ENCODE data around the gene CYB5RL. TPM values are rescaled to one million over a fixed set of nuclear protein-coding genes. Genes with fewer than 3 reads are reported as not detected.
"Not testable (repeated sequence)": the region's sequence is repeated elsewhere in the genome, so short reads cannot be mapped to it uniquely, and the experiment has no call there.

Gene CYB5RL
- total and polyA plus RNA-seq, 7 donors: 1.4 to 5.7 (median 4.4) TPM

GRCh38 chr1:54234284-54234683 is 34.5 kb upstream of the CYB5RL start:
- no peak for TF ChIP-seq POLR2A (IDR thresholded peaks at IDR 0.05)
- TF ChIP-seq, protein P1, sequence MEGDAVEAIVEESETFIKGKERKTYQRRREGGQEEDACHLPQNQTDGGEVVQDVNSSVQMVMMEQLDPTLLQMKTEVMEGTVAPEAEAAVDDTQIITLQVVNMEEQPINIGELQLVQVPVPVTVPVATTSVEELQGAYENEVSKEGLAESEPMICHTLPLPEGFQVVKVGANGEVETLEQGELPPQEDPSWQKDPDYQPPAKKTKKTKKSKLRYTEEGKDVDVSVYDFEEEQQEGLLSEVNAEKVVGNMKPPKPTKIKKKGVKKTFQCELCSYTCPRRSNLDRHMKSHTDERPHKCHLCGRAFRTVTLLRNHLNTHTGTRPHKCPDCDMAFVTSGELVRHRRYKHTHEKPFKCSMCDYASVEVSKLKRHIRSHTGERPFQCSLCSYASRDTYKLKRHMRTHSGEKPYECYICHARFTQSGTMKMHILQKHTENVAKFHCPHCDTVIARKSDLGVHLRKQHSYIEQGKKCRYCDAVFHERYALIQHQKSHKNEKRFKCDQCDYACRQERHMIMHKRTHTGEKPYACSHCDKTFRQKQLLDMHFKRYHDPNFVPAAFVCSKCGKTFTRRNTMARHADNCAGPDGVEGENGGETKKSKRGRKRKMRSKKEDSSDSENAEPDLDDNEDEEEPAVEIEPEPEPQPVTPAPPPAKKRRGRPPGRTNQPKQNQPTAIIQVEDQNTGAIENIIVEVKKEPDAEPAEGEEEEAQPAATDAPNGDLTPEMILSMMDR (IDR thresholded peaks at IDR 0.05): no peak
- TF ChIP-seq POLR2AphosphoS5 (IDR thresholded peaks at IDR 0.05): no peak
- no peak for TF ChIP-seq EP300 (IDR thresholded peaks at IDR 0.05)

DNA sequence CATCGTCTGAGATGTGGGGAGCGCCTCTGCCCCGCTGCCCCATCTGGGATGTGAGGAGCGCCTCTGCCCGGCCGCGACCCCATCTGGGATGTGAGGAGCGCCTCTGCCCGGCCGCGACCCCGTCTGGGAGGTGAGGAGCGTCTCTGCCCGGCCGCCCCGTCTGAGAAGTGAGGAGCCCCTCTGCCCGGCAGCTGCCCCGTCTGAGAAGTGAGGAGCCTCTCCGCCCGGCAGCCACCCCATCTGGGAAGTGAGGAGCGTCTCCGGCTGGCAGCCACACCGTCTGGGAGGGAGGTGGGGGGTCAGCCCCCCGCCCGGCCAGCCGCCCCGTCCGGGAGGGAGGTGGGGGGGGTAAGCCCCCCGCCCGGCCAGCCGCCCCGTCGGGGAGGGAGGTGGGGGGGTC is 33.4 kb upstream of the CYB5RL start:
- WGBS, 2 donors: 96 to 97% methylated on average over 33 of the region's 33 CpGs
- DNase-seq; H3K27me3 ChIP-seq; H3K9me3 ChIP-seq; H3K4me3 ChIP-seq; H3K27ac ChIP-seq; intact Hi-C loops (cut with DNase I): not testable (repeated sequence)
- H3K4me1 ChIP-seq: peaks cover 0 to 18% (median 12%) of the 10 kb centered on the region in 4 donors
- peaks cover 0 to 31% (median 7%) of the 10 kb centered on the region in 4 donors for H3K36me3 ChIP-seq

More at GRCh38 chr1:54234284-54234683, 34.5 kb upstream of the CYB5RL start:
- no peak for DNase-seq
- H3K4me3 ChIP-seq: no peak overlapping the region
- H3K27ac ChIP-seq: no peak overlapping the region
- no peaks in the 10 kb centered on the region for H3K27me3 ChIP-seq
- WGBS, 2 donors: 70 to 92% methylated on average over 2 of the region's 2 CpGs
- peaks cover 0 to 9% (median 4%) of the 10 kb centered on the region in 4 donors for H3K4me1 ChIP-seq
- intact Hi-C loops (cut with DNase I): no loop called here
- no peaks in the 10 kb centered on the region for H3K9me3 ChIP-seq
- peaks cover 0 to 39% (median 9%) of the 10 kb centered on the region in 4 donors for H3K36me3 ChIP-seq

DNA sequence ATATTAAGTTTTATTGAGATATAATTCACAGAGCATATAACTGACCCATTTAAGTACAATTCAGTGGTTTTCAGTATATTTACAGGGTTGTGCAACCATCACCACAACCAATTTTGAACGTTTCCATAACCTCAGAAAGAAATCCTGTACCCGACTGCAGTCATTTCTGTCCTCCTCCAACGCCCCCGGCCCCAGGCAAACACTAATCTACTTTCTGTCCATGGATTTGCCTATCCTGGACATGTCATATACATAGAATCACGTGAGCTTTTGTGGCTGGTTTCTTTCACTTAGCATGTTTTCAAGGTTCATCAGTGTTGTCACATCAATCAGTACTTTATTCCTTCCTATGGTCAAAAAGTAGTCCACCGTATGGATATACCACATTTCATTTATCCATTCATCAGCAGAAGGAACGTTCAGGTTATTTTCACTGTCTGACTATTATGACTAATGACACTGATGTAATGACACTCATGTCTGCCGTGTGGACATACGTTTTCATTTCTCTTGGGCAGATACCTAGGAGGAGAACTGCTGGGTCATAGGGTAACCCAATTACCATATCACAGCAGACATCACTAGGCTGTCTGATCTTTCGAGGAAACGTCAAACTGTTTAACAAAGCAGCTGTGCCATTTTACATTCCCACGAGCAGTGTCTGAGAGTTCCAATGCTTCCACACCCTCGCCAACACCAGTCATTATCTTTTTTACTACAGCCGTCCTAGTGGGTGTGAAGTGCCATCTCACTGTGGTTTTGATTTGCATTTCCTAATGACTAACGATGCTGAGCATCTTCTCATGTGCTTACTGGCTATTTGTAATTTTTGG is 30.9 kb upstream of the CYB5RL start:
- no peaks in the 10 kb centered on the region for H3K9me3 ChIP-seq
- TF ChIP-seq POLR2AphosphoS5 (IDR thresholded peaks at IDR 0.05) (no peak), EP300 (IDR thresholded peaks at IDR 0.05) (no peak), POLR2A (IDR thresholded peaks at IDR 0.05) (no peak)
- TF ChIP-seq, protein P1 (IDR thresholded peaks at IDR 0.05): no peak
- no peak overlapping the region for H3K27ac ChIP-seq
- peaks cover 0 to 31% (median 22%) of the 10 kb centered on the region in 4 donors for H3K4me1 ChIP-seq
- no peaks in the 10 kb centered on the region for H3K27me3 ChIP-seq
- 71 to 80% methylated on average over 15 of the region's 15 CpGs for WGBS, 2 donors
- intact Hi-C loops (cut with DNase I): no loop called here
- H3K36me3 ChIP-seq: peaks cover 0 to 20% (median 1%) of the 10 kb centered on the region in 4 donors
- no peak overlapping the region for H3K4me3 ChIP-seq
- DNase-seq: no peak

DNA sequence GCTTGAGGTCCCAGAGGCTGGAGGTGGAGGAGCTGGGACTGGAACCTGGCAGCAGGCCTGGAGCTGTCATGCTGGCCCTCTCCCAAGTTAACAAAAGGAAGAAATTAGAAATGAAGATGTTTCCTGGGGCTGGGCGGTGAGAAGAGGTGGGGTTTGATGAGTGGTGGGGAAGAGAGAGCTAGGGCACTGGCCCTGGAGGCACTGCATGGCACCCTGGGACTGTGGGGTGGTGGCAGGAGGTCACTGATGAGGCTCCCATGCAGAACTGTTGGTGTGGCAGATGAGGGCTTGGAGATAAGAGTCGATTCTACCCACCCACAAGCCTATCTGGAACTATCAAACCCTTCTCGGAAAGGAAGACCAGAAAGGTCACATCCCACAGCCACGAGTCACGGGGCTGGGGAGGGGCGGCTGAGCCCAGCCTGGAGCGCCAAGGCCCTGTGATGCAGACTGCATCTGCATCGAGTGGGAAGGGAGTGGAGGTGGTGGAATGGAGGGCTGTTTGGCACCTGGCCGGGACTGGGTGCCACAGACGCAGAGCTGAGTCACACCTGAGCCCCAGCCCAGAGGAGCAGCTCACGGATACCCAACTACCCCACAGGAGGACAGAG is 29.6 kb upstream of the CYB5RL start:
- H3K27ac ChIP-seq: peak overlapping the region in 2 of 4 donors; percentile 36 to 46
- no peaks in the 10 kb centered on the region for H3K27me3 ChIP-seq
- no peaks in the 10 kb centered on the region for H3K9me3 ChIP-seq
- H3K4me3 ChIP-seq: no peak overlapping the region
- intact Hi-C loops (cut with DNase I): no loop called here
- WGBS, 2 donors: 59 to 66% methylated on average over 11 of the region's 11 CpGs
- H3K4me1 ChIP-seq: peaks cover 0 to 31% (median 22%) of the 10 kb centered on the region in 4 donors
- H3K36me3 ChIP-seq: peaks cover 0 to 24% (median 3%) of the 10 kb centered on the region in 4 donors
- no peak for DNase-seq
- TF ChIP-seq POLR2A (IDR thresholded peaks at IDR 0.05) (no peak), POLR2AphosphoS5 (IDR thresholded peaks at IDR 0.05) (no peak)

- no peaks in the 10 kb centered on the region for H3K9me3 ChIP-seq
- peaks cover 0 to 24% (median 3%) of the 10 kb centered on the region in 4 donors for H3K36me3 ChIP-seq
- no peak overlapping the region for H3K4me3 ChIP-seq
- H3K27me3 ChIP-seq: no peaks in the 10 kb centered on the region
- intact Hi-C loops (cut with DNase I): no loop called here
- peak overlapping the region in 1 of 4 donors; percentile 36 for H3K27ac ChIP-seq
- 93 to 95% methylated on average over 13 of the region's 13 CpGs for WGBS, 2 donors
- no peak for TF ChIP-seq POLR2AphosphoS5 (IDR thresholded peaks at IDR 0.05)
- TF ChIP-seq POLR2A (IDR thresholded peaks at IDR 0.05): no peak
- TF ChIP-seq, protein P1 (IDR thresholded peaks at IDR 0.05): no peak
- H3K4me1 ChIP-seq: peaks cover 0 to 31% (median 22%) of the 10 kb centered on the region in 4 donors
- no peak for DNase-seq
Observed at GRCh38 chr1:54228638-54229079, 28.8 kb upstream of the CYB5RL start.

Measured in sigmoid colon (tissue), 7 donors.